Midbrain (tissue), 1 donor: Measurements from ENCODE around the gene HSPA1A.
"Not testable (repeated sequence)": the region's sequence is repeated elsewhere in the genome, so short reads cannot be mapped to it uniquely, and the experiment has no call there.

Experiments used
- DNase-seq: peaks from one replicate; lab custom pipeline; 2025; lab: John Stamatoyannopoulos, UW

Gene HSPA1A

GRCh38 chr6:31781244-31782125 is 33.9 kb upstream of the HSPA1A start:
- DNase-seq, result no peak

- DNase-seq, result no peak
Measured at GRCh38 chr6:31782126-31782855, 33.1 kb upstream of the HSPA1A start.

- peak; percentile 4 for DNase-seq
Measured at GRCh38 chr6:31784098-31784925, 31.0 kb upstream of the HSPA1A start.

GRCh38 chr6:31785475-31785874 is 29.9 kb upstream of the HSPA1A start:
- DNase-seq, result no peak

GRCh38 chr6:31791324-31792089 is 23.8 kb upstream of the HSPA1A start:
- no peak for DNase-seq

- no peak for DNase-seq
Measured at GRCh38 chr6:31792090-31792374, 23.3 kb upstream of the HSPA1A start.

GRCh38 chr6:31792761-31793171 is 22.6 kb upstream of the HSPA1A start:
- no peak for DNase-seq

- DNase-seq, result not testable (repeated sequence)
Measured at GRCh38 chr6:31793927-31794245, 21.5 kb upstream of the HSPA1A start.

GRCh38 chr6:31794294-31794865 is 21.0 kb upstream of the HSPA1A start:
- no peak for DNase-seq

GRCh38 chr6:31794866-31795615 is 20.3 kb upstream of the HSPA1A start:
- no peak for DNase-seq

GRCh38 chr6:31795616-31796298 is 19.6 kb upstream of the HSPA1A start, which contains the start of gene VARS1:
TSS of gene VARS1 (minus strand) at chr6:31795752. CDS start at chr6:31795217, 535 bp downstream.
- peak; percentile 90 for DNase-seq

GRCh38 chr6:31796993-31797385 is 18.4 kb upstream of the HSPA1A start:
- no peak for DNase-seq

- DNase-seq, result no peak
Measured at GRCh38 chr6:31797588-31797987, 17.8 kb upstream of the HSPA1A start.

- no peak for DNase-seq
Measured at GRCh38 chr6:31799781-31800180, 15.6 kb upstream of the HSPA1A start.

GRCh38 chr6:31801031-31801927 is 14.1 kb upstream of the HSPA1A start:
- DNase-seq, result not testable (repeated sequence)

GRCh38 chr6:31805939-31806469 is 9.3 kb upstream of the HSPA1A start:
- no peak for DNase-seq

GRCh38 chr6:31806470-31807272 is 8.7 kb upstream of the HSPA1A start, which contains the start of gene LSM2:
TSS of gene LSM2 (minus strand) at chr6:31806966. CDS start at chr6:31806757, 209 bp downstream.
- peak; percentile 98 for DNase-seq

- DNase-seq, result not testable (repeated sequence)
Measured at GRCh38 chr6:31808599-31808998, 6.7 kb upstream of the HSPA1A start.
